HEK293 (cell line): ENCODE measurements around the gene NFS1.

Experiments used
- CTCF ChIA-PET: fragments of 350-600 bp; formaldehyde crosslinking; extraction: SDS; loops from one replicate; lab custom pipeline; 2021; ENCODE audit warnings: antibody characterized with exemption; lab: Yijun Ruan, JAX
- POLR2A ChIA-PET: fragments of 300-600 bp; formaldehyde crosslinking; extraction: SDS; loops from one replicate; lab custom pipeline; 2020; ENCODE audit warnings: antibody characterized with exemption, inconsistent platforms; lab: Yijun Ruan, JAX
- H3K27ac ChIP-seq: fragments of 200-500 bp; sonication (Bioruptor generic); 2 replicates; pipeline ENCODE4 v1.5.1; 2014; ENCODE audit warnings: low read depth, low read length, control low read depth, inconsistent platforms; ENCODE audit errors: extremely low read depth
- H3K36me3 ChIP-seq, 2 experiments: fragments of 200-500 bp in 1 of 2; sonication (Bioruptor generic) in 1 of 2; 1 replicate in 1 of 2; 2 replicates in 1 of 2; pipeline ENCODE4 v1.5.1; 2014 to 2017; ENCODE audit warnings: inconsistent platforms in 2 of 2, low read length in 2 of 2; ENCODE audit not compliant: control insufficient read depth in 2 of 2, insufficient read depth in 1 of 2
- H3K4me1 ChIP-seq: fragments of 200-500 bp; sonication (Bioruptor generic); 2 replicates; pipeline ENCODE4 v1.5.1; 2014; ENCODE audit warnings: mild to moderate bottlenecking, low read length, inconsistent platforms; ENCODE audit not compliant: control insufficient read depth, insufficient read depth
- H3K4me3 ChIP-seq: 2 replicates; pipeline ENCODE4 v1.5.1; 2011; ENCODE audit warnings: low read depth, mild to moderate bottlenecking, control low read depth, low read length, moderate library complexity
- H3K9me3 ChIP-seq: fragments of 200-500 bp; sonication (Bioruptor generic); 2 replicates; pipeline ENCODE4 v1.5.1; 2014; ENCODE audit warnings: low read depth, low read length, inconsistent platforms; ENCODE audit not compliant: control insufficient read depth, insufficient read depth
- HOXA7 ChIP-seq: sonication (generic); formaldehyde crosslinking; IDR thresholded peaks from 2 replicates; pipeline ENCODE4 v1.8.1; 2022; ENCODE audit warnings: missing genetic modification reagents, borderline replicate concordance
- KLF10 ChIP-seq: fragments of 450-650 bp; IDR thresholded peaks from 2 replicates; pipeline ENCODE4 v1.5.1; 2018; ENCODE audit warnings: missing biosample characterization, mild to moderate bottlenecking, missing genetic modification characterization
- KLF16 ChIP-seq: fragments of 450-650 bp; formaldehyde crosslinking; IDR thresholded peaks from 2 replicates; pipeline ENCODE4 v1.5.1; 2017; ENCODE audit warnings: missing biosample characterization, missing genetic modification characterization
- KLF8 ChIP-seq: fragments of 450-650 bp; formaldehyde crosslinking; IDR thresholded peaks from 2 replicates; pipeline ENCODE4 v1.5.1; 2016; ENCODE audit warnings: missing biosample characterization, missing genetic modification characterization
- OSR2 ChIP-seq: fragments of 450-650 bp; formaldehyde crosslinking; IDR thresholded peaks from 2 replicates; pipeline ENCODE4 v1.5.1; 2016; ENCODE audit warnings: missing biosample characterization, missing genetic modification characterization
- PRDM1 ChIP-seq: fragments of 450-650 bp; formaldehyde crosslinking; IDR thresholded peaks from 2 replicates; pipeline ENCODE4; 2016; ENCODE audit warnings: missing biosample characterization, missing genetic modification characterization
- PRDM4 ChIP-seq: fragments of 450-650 bp; formaldehyde crosslinking; IDR thresholded peaks from 2 replicates; pipeline ENCODE4 v1.5.1; 2017; ENCODE audit warnings: missing biosample characterization, missing genetic modification characterization
- ZBTB49 ChIP-seq: fragments of 450-650 bp; formaldehyde crosslinking; IDR thresholded peaks from 2 replicates; pipeline ENCODE4 v1.5.1; 2016; ENCODE audit warnings: missing biosample characterization, missing genetic modification characterization, low read depth
- ZBTB6 ChIP-seq: fragments of 450-650 bp; formaldehyde crosslinking; IDR thresholded peaks from 2 replicates; pipeline ENCODE4 v1.5.1; 2017; ENCODE audit warnings: missing biosample characterization, missing genetic modification characterization
- ZEB2 ChIP-seq: fragments of 450-650 bp; formaldehyde crosslinking; IDR thresholded peaks from 2 replicates; pipeline ENCODE4 v1.5.1; 2016; ENCODE audit warnings: missing biosample characterization, missing genetic modification characterization
- ZNF10 ChIP-seq: fragments of 450-650 bp; formaldehyde crosslinking; IDR thresholded peaks from 2 replicates; pipeline ENCODE4 v1.5.1; 2017; ENCODE audit warnings: missing biosample characterization, missing genetic modification characterization
- ZNF133 ChIP-seq: fragments of 450-650 bp; formaldehyde crosslinking; IDR thresholded peaks from 2 replicates; pipeline ENCODE4 v1.5.1; 2016; ENCODE audit warnings: missing biosample characterization, missing genetic modification characterization
- ZNF138 ChIP-seq: fragments of 450-650 bp; formaldehyde crosslinking; IDR thresholded peaks from 2 replicates; pipeline ENCODE4 v1.5.1; 2016; ENCODE audit warnings: missing biosample characterization, missing genetic modification characterization, borderline replicate concordance
- ZNF18 ChIP-seq: fragments of 450-650 bp; formaldehyde crosslinking; IDR thresholded peaks from 2 replicates; pipeline ENCODE4 v1.5.1; 2016; ENCODE audit warnings: missing biosample characterization, missing genetic modification characterization
- ZNF184 ChIP-seq: fragments of 450-650 bp; IDR thresholded peaks from 2 replicates; pipeline ENCODE4 v1.5.1; 2018; ENCODE audit warnings: missing biosample characterization, mild to moderate bottlenecking, missing genetic modification characterization
- ZNF23 ChIP-seq: fragments of 450-650 bp; formaldehyde crosslinking; IDR thresholded peaks from 2 replicates; pipeline ENCODE4 v1.5.1; 2016; ENCODE audit warnings: missing biosample characterization, missing genetic modification characterization, borderline replicate concordance
- ZNF548 ChIP-seq: fragments of 450-650 bp; formaldehyde crosslinking; IDR thresholded peaks from 2 replicates; pipeline ENCODE4 v1.5.1; 2016; ENCODE audit warnings: missing biosample characterization, missing genetic modification characterization
- ZNF624 ChIP-seq: fragments of 450-650 bp; formaldehyde crosslinking; IDR thresholded peaks from 2 replicates; pipeline ENCODE4 v1.5.1; 2017; ENCODE audit warnings: missing biosample characterization, missing genetic modification characterization
- ZNF658 ChIP-seq: fragments of 450-650 bp; formaldehyde crosslinking; IDR thresholded peaks from 2 replicates; pipeline ENCODE4; 2016; ENCODE audit warnings: missing biosample characterization, missing genetic modification characterization
- ZNF701 ChIP-seq: fragments of 450-650 bp; formaldehyde crosslinking; IDR thresholded peaks from 2 replicates; pipeline ENCODE4 v1.5.1; 2016; ENCODE audit warnings: missing biosample characterization, missing genetic modification characterization
- ZNF791 ChIP-seq: fragments of 450-650 bp; formaldehyde crosslinking; IDR thresholded peaks from 2 replicates; pipeline ENCODE4 v1.5.1; 2016; ENCODE audit warnings: missing biosample characterization, missing genetic modification characterization

Gene NFS1

GRCh38 chr20:35734374-35734773 lies 35.2 kb upstream of the NFS1 start:
- Histone ChIP-seq H3K4me3 (no peak overlapping the region), H3K4me1 (peaks cover 4% of the 10 kb centered on the region), H3K36me3 (peaks cover 80 to 99% of the 10 kb centered on the region in 2 experiments), H3K27ac (no peak overlapping the region), H3K9me3 (no peaks in the 10 kb centered on the region)
- no peak for TF ChIP-seq ZNF701 (tag by site-specific recombination)
- CTCF ChIA-PET: no interaction called here
- POLR2A ChIA-PET: interaction anchor here (1.2 kb wide), 1 partner anchor 35 kb away, joined by 3 read pairs; the partner anchor contains the start of genes NFS1 and ROMO1

- Histone ChIP-seq H3K9me3 (no peaks in the 10 kb centered on the region), H3K27ac (no peak overlapping the region)
- no peak for TF ChIP-seq ZEB2 (tag by site-specific recombination)
- TF ChIP-seq KLF10 (tag by site-specific recombination): no peak
- no peak for TF ChIP-seq ZNF791 (tag by site-specific recombination)
- no peak for TF ChIP-seq HOXA7 (CRISPR knock-in tag)
- TF ChIP-seq ZNF133 (tag by site-specific recombination): no peak
- TF ChIP-seq, all 188 proteins: peak for 0
- H3K4me1 ChIP-seq: peaks cover 4% of the 10 kb centered on the region
- CTCF ChIA-PET: no interaction called here
- peaks cover 83 to 99% of the 10 kb centered on the region in 2 experiments for H3K36me3 ChIP-seq
- POLR2A ChIA-PET: interaction anchor here (0.6 to 1.5 kb wide), 3 partner anchors 10 to 399 kb away, joined by 3 to 7 read pairs (median 3); partner anchors contain the start of gene RBM39
- no peak overlapping the region for H3K4me3 ChIP-seq
Observed at GRCh38 chr20:35732644-35732982, 33.5 kb upstream of the NFS1 start.

GRCh38 chr20:35731862-35732643 lies 32.9 kb upstream of the NFS1 start:
- ChIA-PET CTCF (no interaction called here), POLR2A (interaction anchor here (1.3 to 1.5 kb wide), 2 partner anchors 10 to 13 kb away, joined by 3 to 7 read pairs; partner anchors contain the start of gene RBM39)
- TF ChIP-seq OSR2: no peak
- TF ChIP-seq ZNF184 (tag by site-specific recombination): no peak
- TF ChIP-seq ZNF548: no peak
- no peak for TF ChIP-seq ZNF10 (tag by site-specific recombination)
- TF ChIP-seq ZNF658 (tag by site-specific recombination): no peak
- TF ChIP-seq ZBTB6 (tag by site-specific recombination): peak; percentile 49; the same call in 1 of the 2 replicates
- TF ChIP-seq PRDM1 (tag by site-specific recombination): peak; percentile 91
- Histone ChIP-seq H3K4me3 (no peak overlapping the region), H3K36me3 (peaks cover 83 to 98% of the 10 kb centered on the region in 2 experiments), H3K9me3 (no peaks in the 10 kb centered on the region), H3K4me1 (peaks cover 4% of the 10 kb centered on the region), H3K27ac (no peak overlapping the region)

- Histone ChIP-seq H3K27ac (no peak overlapping the region), H3K9me3 (no peaks in the 10 kb centered on the region), H3K4me1 (peaks cover 4% of the 10 kb centered on the region), H3K36me3 (peaks cover 83 to 98% of the 10 kb centered on the region in 2 experiments), H3K4me3 (no peak overlapping the region)
- POLR2A ChIA-PET: interaction anchor here (0.5 to 1.5 kb wide), 3 partner anchors 9 to 113 kb away, joined by 3 to 13 read pairs (median 10); partner anchors contain the start of gene RBM39
- CTCF ChIA-PET: no interaction called here
- TF ChIP-seq ZNF23 (tag by site-specific recombination) (no peak), KLF8 (tag by site-specific recombination) (no peak), KLF16 (tag by site-specific recombination) (no peak), ZNF624 (tag by site-specific recombination) (no peak), PRDM4 (no peak), ZNF18 (tag by site-specific recombination) (no peak), ZBTB49 (no peak), ZNF138 (no peak)
Observed at GRCh38 chr20:35731469-35731788, 32.3 kb upstream of the NFS1 start.
